GM19372 (cell line): Measurements from ENCODE around the gene NRN1L.

Experiments
- ATAC-seq: cut with Tn5 transposase; IDR thresholded peaks from one replicate; pipeline ENCODE4 v1.9.1; 2021; ENCODE audit warnings: mild to moderate bottlenecking, low read depth, moderate library complexity; ENCODE audit not compliant: unreplicated experiment

NRN1L gene

DNA sequence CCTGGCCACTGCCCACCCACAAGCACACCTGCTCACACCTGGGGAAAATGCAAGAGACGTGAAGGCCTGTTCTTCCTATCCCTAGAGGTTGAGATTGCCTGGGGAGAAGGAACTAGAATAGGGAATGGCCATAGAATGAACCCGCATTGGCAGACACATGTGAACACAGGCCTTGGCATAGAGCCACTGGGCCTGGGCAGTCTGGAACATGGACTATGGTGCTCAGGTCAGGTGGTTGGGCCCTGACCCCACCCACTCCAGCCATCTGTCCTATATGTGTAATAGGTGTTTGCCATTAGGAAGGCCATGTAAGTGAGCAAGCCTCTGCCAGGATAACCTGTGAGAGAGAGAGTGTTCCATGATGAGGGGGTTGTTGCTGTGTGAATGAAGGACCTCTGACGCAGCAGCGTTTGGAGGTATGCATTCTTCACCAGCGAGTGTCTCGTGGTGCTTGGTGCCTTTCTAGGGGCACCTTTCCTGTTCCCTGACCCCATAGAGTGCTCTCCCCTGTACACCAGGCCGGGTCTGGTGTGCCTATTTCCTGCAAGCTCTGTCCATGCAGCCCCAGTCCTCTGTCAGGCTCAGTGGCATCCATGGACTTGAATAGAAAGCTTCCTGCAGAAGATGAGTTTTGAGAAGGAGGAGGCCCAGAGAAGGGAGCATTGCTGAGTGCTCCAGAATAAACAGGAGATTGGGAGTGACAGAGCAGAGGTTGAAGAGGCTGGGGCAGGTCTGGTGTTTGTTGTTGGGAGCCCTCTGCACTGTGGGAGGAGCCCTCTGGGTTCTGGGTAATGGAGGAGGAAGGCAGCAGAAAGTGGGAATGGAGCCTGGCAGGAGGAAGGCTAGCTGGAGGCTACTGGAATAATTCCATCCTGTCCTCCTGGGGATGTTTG lies 31.4 kb downstream of the NRN1L start:
- no peak for ATAC-seq

DNA sequence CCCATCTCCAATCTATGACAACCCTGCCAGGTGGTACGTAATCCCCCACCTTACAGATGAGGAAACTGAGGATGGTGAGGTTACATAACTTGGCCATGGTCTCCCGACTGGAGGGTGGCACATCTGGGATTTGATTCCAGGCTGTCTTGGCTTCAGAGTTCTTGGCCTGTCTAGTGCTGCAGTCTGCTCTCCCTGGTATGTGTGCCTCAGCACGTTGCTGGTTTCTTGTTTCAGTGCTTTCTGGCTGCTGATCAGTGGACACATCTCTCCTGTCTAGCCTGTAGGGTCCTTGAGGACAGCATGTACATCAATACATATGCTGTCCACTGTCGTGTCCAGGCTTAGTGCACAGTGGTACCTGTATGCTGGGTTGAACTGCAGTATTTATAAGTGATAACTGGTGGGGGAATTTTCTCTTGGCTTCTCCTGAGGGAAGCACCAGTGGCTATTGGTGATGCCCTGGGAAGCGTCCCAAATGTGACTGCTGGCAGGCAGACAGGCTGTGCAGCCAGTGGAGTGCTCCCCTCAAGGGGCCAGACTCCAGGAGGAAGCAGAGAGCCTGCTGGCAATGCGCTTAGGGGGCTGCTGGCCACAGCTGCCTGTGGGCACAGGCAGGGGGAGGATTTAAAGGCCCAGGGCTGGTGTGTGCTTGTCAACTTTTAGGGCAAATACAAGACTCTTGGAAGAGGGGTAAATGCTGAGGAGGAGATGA lies 32.6 kb downstream of the NRN1L start:
- ATAC-seq: no peak

DNA sequence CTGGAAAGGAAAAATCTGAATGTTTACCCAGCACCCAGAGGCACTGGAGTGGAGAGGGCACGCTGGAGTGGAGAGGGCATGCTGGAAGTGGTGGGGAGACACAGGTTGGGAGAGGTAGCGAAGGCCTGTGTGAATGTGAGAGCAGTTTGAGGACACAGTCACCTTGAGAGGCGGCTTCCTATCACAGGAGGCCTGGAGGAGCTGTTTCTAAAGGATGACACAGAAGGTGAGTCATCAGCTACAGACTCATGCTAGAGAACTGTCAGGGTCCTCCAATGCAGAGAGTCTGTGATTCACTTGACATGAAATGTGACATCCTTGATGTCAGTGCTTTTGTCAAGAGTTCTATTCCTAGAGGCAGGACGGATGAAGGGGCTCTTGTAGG lies 33.2 kb downstream of the NRN1L start:
- ATAC-seq: no peak

DNA sequence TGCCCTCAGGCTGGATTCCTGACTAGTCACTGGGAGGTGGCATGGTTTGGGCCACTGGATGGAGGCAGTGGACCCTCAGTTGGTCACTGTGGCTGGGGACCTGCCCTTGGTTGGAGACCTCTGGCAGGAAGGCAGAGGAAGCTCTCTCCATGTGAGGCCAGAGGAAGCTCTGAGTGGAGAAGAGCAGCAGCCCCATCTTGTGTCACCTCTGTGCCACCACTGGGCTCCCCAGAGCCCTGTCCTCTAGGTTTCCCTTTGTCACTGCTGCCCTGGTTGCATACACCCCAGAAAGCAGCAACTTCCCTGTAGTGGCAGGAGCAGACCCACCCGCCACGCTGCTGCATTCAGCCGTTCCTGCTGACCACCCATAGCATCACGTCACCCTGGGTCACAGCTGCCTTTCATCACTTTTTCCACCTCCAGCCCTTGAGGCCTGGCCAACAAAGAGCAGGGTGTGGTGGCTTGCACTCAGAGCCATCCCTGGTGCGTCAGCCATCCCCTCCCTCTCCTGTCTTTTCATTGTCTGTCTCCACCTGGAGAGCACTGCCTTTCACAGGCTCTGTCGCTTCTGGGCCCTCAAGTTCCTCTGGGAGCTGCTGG lies 35.0 kb downstream of the NRN1L start:
- ATAC-seq: no peak

DNA sequence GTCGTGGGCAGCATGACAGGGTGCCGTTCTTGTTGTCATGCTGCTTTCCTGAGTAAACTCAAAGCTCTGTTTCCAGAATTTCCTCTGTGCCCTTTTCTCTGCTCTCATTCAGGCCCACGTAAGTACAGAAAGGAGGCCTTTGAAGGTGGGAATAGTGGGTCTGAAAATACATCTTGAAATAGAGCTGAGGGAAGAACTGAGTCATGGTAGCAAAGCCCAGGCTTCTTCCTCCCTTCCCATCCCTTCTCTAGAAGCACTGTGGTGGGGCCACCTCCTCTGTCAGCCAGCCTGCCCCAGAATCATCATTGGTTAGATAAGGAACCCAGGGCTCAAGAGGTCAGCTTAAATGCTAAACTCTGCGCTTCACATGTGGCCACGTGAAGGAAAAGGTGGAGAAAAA lies 37.5 kb downstream of the NRN1L start:
- no peak for ATAC-seq

DNA sequence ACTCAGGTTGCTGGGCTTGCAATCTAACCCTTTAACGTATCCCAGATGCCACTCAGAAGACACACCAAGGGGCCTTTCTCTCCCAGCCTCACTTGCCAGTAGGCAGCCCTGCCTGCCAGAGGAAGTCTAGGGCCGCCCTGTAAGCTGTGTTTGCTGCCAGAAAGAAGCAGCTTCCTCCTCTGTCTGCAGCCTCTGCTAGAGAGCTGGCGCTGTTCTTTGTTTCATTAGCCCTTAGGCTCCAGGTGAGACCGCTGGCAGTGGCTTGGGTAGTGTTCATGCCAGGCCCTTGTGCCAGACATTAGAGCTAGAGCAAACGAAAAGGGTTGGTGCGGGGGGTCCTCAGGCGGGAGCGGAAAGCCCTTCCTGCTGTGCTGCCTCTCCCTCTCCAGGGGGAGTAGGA lies 38.1 kb downstream of the NRN1L start:
- ATAC-seq: no peak

DNA sequence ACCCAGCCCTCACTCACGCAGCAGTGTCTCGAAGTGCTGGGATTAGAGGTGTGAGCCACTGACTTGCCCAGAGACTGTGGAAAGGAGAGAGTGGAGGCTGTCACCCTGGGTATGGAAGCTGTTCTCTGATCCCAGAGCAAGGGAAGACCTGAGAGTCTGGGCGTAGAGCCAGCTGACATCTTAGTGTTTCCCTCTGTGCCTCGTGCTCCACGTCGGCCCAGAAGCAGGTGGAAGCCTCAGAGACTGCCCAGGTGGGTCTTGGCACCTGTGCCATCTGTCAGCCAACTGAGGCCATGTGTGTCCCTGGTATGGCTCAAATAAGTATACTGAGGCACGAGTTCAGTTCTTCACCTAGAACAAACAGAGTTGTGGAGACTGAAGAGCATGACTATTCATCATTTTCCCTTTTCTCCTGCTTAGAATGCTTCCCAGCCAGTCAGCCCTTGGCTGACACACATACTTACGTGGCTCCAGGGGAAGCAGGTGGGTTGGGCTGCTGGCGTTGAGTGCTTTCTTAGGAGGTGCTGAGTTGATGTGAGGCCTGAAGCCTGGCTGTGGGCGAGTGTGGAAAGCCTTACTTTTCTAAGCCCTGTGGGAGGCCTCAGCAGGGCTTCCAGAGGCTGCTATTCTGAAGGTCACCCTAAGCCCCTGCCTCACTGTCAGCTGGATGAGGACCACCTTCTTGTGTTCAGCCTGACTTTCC lies 38.9 kb downstream of the NRN1L start:
- ATAC-seq: no peak

DNA sequence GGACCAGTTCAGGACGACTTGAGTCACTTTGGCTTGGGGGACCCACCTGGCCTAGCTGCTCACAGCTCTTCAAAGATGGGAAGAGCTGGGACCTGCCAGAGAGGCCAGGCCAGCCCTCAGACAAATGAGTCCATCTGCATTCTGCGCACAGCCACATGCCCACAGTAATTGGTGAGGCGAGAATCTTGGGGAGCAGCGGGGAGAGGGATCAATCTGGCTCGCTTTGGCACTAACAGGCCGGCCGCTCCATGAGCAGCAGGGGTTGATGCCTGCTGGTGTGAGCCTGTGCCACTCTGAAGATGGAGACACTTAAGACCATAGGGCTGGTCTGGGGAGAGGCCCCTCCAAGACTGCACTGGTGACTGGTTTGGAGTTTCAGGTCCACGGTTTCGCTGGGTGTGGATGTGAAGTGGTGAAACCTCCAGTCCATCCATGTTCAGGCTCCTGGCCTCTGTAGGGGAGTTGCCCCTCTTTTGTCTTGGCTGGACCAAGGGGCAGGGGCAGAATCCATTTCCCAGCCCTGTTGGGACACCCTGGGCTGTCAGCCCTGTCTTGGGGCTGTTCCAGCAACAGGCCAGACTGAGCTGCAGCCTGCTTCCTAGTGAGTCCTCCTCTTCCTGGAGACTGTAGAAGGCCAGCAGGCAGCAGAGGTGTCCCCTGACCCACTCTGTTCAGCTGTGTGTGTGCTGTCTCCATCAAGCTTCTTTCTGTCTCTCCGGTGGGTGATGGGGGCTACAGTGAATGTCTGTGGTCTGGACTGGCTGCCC lies 39.6 kb downstream of the NRN1L start:
- ATAC-seq: no peak

DNA sequence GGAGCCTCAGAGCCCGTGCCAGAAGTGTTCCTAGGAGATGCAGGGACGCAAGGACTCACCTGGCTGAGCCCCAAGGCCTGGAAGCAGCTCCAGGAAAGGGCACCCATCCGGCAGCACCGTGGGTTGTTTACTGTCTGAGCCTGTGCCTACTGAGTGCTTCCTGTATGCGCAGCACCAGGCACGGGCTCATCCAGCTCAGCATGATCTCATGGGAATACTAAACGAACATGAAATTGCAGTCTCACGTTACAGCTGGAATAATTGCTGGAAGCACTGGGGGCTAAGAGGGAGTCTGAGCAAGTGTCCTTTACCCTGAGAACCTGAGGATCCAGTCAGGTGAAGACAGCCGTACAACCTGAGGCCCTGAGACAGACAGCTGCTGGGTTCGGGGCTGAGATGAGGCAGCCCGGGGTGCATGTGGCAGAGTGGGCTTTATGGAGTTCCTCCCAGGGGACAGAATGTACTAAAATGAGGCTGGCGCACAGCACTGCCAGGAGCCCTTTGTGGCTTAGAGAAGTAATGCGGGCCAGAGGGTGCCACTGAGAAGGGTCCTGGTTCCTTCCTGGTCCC lies 41.6 kb downstream of the NRN1L start:
- no peak for ATAC-seq

DNA sequence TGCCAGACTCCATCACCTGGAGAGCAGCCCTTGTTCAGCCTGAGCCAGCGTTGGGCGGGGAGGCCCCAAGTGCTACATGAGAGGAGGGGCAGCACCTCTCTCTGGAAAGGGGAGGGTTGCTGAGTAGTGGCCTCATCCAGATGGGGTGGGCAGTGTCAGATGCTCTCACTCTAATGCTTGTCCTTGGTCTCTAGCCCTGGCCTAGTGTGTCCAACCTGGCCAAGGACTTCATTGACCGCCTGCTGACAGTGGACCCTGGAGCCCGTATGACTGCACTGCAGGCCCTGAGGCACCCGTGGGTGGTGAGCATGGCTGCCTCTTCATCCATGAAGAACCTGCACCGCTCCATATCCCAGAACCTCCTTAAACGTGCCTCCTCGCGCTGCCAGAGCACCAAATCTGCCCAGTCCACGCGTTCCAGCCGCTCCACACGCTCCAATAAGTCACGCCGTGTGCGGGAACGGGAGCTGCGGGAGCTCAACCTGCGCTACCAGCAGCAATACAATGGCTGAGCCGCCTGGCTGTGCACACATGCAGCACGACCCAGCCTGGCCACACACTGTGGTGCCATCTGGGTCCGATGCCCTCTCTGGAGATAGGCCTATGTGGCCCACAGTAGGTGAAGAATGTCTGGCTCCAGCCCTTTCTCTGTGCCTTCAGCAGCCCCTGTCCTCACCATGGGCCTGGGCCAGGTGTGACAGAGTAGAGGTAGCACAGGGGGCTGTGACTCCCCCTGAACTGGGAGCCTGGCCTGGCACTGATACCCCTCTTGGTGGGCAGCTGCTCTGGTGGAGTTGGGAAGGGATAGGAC lies 42.7 kb downstream of the NRN1L start:
- no peak for ATAC-seq

DNA sequence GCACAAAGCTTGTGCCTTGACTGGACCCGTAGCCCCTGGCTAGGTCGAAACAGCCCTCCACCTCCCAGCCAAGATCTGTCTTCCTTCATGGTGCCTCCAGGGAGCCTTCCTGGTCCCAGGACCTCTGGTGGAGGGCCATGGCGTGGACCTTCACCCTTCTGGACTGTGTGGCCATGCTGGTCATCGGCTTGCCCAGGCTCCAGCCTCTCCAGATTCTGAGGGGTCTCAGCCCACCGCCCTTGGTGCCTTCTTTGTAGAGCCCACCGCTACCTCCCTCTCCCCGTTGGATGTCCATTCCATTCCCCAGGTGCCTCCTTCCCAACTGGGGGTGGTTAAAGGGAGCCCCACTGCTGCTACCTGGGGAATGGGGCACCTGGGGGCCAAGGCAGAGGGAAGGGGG lies 43.5 kb downstream of the NRN1L start:
- ATAC-seq: no peak

DNA sequence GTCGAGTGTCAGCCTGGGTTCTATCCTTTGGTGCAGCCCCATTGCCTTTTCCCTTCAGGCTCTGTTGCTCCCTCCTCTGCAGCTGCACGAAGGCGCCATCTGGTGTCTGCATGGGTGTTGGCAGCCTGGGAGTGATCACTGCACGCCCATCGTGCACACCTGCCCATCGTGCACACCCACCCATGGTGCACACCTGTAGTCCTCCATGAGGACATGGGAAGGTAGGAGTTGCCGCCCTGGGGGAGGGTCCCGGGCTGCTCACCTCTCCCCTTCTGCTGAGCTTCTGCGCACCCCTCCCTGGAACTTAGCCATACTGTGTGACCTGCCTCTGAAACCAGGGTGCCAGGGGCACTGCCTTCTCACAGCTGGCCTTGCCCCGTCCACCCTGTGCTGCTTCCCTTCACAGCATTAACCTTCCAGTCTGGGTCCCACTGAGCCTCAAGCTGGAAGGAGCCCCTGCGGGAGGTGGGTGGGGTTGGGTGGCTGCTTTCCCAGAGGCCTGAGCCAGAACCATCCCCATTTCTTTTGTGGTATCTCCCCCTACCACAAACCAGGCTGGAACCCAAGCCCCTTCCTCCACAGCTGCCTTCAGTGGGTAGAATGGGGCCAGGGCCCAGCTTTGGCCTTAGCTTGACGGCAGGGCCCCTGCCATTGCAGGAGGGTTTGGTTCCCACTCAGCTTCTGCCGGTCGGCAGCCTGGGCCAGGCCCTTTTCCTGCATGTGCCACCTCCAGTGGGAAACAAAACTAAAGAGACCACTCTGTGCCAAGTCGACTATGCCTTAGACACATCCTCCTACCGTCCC lies 44.1 kb downstream of the NRN1L start:
- ATAC-seq: no peak

DNA sequence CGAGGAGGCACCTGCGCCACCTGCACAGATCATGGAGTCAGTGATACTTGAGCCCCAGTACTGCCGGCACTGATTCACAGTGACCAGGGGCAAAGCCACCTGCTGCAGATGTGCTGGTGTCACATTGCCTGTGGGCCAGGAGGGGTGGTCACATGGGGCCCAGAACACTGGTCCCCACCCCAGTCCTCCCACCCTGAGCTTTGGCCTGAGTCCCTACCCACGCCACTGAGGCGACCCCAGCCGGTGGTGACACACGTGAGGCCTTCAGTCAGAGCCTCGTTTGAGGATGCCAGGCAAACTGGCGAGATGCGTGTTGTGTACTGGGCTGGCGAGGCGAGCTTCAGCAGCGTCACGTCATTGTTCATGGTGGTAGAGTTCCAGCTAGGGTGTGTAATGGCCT lies 45.5 kb downstream of the NRN1L start:
- ATAC-seq: no peak

DNA sequence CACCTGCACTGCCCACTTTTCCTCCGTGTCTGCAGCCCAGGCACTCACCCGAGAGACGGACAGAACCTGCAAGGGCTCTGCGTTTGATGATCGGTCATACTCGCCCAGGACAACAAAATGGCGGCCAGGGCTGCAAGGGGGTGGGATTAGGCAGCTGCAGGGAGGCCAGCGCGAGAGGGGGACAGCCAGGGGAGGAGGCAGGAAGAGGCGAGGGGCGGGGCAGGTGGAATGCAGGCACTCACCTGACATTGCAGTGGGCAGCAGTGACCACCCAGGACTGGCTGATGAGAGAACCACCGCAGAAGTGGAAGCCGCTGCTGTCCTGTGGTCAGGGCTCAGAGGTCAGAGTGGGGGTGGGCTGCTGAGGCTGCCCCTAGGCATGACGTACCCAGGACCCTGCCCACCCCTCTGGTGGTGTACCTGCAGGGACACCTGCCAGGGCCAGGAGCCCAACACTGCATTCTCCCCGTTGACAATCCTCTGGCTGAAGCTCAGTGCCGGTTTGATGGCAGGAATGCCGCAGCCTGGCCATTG lies 46.1 kb downstream of the NRN1L start:
- no peak for ATAC-seq

DNA sequence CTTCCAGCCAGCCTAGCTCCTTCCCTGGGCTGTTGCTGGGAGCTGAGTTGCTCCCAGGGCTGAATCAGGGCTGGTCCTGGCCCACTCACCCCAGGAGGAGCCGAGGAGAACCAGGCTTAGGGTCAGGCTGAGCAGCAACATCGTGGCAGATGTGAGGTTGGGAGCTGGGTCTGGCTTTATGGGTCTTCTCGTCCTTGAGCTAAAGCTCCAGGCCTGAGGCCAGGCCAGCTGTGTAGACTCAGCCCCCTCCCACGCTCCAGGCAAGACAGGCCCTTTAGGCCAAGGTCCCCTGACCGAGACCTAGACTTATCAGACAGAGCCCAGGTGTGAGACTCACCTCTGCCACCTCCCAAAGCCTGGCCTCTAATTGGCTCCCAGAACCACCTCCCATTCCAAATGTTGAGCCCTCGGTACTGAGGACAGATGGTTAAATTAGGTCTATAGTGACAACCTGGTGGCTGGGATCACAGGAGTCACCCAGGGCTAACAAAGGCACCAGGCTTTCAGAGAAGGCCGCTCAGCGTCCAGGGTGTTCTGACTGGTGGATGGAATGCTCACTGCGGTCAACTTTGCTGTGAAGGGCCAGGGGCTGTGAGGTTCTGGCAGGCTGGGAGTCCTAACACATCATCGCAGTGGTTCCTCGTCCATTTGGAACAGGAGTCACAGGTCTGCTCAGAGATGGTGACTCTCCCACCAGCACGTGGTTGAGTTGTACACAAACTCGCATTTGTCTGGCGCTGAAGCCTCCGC lies 47.2 kb downstream of the NRN1L start, which contains the start of gene CTRL:
Gene CTRL (minus strand): TSS at position 151 of the 750 bp plus-strand sequence. CDS start 10 bp downstream, at position 141.
- no peak for ATAC-seq

DNA sequence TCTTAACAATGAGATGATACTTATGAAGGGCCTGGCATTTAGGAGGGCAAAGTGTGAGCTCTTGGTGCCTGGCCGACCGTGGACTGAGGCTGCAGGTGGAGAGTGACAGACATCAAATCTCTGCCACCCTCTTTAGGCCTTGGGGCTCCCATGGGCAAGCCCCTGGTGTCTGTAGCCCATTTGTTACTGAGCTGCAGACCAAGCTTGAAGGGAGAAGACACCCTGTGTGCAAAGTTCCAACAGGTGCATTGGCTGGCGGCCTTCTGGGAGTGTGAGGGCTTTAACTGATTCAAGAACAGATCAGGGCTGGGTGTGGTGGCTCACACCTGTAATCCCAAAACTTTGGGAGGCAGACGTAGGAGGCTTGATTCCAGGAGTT lies 47.8 kb downstream of the NRN1L start:
- no peak for ATAC-seq

DNA sequence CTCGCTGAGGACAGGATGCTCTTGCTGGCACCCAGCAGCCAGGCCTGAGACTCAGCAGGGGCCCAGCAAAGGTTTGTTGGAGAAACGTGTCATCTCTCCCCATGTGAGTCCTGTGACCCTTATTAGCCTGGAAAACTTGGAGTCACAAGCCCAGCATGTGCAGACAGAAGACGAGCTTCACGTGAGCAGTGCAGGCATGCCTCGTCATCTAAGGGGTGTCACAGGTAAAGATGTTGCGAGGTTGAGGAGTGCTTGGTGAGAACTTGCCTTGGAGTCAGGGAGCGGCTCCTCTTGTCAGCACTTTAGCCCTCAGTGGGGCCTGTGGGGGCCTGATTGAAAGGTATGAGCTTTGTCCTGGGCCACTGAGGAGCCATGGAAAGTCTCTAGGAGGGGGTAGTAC lies 49.1 kb downstream of the NRN1L start:
- ATAC-seq: no peak
